Activated T-cell treated with anti-CD3 and anti-CD28 coated beads, Interleukin-2, amount 50 U/mL, for 48 hours (primary cell): ENCODE measurements around the gene STXBP5.
"Not testable (repeated sequence)": the region's sequence is repeated elsewhere in the genome, so short reads cannot be mapped to it uniquely, and the experiment has no call there.

ENCODE experiments used
- DNase-seq, 2 experiments: peaks; one replicate each; pipeline ENCODE4 v3.0.0-alpha.2; 2020

Gene STXBP5

GRCh38 chr6:147251072-147251471 is 46.9 kb downstream of the STXBP5 start:
- DNase-seq = no peak

DNA sequence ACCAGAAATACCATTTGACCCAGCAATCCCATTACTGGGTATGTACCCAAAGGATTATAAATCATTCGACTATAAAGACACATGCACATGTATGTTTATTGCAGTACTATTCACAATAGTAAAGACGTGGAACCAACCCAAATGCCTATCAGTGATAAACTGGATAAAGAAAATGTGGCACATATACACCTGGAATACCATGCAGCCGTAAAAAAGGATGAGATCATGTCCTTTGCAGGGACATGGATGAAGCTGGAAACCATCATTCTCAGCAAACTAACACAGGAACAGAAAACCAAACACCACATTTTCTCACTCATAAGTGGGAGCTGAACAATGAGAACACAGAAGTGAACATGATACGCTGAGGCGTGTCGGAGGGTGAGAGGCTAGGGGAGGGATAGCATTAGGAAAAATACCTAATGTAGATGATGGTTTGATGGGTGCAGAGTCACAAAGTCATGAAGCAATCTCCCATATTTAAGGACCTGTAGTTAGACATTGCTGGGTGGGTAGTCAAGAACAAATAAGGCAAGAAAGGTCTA is 50.8 kb downstream of the STXBP5 start:
- DNase-seq = not testable (repeated sequence)

DNA sequence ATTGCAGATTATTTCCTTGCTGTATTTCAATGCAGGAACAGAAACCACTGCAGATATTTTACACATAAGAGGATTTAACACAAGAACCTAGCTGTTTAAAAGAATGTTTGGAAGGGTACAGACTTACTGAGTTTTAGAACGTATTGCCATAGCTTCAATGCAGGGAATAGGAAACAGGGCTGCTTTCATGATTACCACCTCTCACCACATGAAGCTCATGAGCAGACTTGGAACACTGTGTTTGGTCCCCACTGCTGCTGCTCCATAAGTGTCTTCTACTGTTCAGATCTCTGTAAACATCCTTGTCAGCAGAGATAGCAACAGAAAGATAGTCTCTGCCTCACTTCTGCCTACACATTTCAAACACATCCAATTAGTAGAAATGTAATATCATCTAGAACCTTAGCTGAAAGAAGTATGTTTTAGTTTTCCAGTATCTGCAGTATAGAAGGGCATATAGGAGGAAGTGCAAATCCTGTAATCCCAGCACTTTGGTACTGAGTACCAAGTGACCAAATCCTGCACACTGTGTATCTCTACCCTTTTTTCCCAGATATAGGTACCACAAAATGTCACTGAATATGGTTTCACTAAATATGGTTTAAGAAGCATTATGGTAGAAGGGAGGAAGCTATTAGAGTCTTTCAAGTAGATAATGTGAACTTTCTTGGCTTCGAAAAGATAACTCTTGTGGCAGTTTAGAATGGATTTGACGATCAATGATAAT is 51.9 kb downstream of the STXBP5 start:
- no peak for DNase-seq

- DNase-seq = no peak
Measured at GRCh38 chr6:147257760-147258159, 53.5 kb downstream of the STXBP5 start.

DNA sequence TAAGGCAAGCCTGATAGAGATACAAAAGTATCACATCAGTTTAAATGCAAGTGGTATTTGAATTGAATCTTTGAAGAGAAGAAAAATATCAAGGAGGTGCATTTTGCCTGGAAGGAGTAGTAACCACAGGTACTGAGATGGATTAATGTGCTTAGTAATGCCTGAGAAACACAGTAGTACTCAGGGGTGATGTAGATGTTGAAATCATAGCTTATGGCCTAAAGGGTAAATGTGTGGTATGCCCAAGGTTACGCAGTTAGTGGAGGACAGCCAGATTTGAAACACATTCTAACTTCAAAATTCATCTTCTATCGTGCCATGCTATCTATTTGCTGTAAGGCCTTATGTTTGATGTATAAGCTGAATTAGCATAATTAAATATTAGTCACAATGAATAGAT is 55.9 kb downstream of the STXBP5 start:
- DNase-seq = no peak

DNA sequence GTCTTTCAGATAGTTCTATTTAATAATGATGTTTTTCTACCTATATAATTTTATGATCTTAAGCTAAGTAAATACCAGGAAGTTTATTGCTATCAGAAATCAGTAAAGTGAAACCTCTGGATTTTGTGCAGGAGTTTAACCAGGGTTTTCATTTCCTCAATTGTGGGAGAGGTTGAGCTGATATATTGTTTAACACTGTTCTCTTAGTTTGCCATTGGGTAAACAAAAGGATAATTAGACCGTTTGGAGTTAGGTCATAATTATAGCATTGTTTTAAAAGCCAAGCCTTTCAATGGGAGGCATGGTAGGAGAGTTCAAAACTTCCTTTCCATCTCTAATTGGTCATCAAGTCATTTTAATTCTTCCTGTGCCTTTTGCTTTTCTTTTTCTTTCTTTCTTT is 58.7 kb downstream of the STXBP5 start:
- DNase-seq = no peak

DNA sequence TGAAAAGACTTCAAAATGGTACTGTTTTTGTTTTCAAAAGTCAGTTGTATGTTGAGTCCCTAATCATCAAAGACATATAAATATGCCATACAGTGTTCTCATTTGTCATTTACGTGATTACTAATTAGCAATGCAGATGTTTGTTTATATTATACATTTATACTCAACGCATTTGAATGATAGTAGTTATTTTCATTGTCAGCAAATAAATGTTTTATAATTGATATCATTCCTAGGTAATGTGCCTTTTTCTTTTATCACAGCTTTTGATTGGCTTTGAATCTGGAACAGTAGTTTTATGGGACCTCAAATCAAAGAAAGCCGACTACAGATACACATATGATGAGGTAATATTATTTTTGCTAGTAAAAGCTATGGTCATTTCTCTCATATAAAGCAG is 62.6 kb downstream of the STXBP5 start:
- no peak for DNase-seq

DNA sequence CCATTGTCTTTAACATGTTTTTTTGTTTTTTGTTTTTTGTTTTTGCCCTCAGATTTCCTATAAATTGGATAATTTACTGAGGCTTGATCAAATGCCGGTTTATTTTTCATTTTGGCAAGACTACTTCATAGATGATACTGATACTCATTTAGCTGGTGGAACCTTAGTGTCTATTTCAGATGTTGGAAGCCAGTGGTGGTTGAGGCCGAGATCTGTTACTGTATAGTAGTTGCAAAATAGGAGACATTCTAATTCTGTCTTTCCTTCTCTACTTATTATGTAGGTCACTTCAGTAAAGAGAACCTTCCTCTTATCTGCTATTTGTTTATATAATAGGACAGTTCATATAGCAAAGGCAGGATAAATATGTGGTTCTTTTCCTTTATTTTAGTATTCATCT is 63.4 kb downstream of the STXBP5 start:
- DNase-seq = no peak

DNA sequence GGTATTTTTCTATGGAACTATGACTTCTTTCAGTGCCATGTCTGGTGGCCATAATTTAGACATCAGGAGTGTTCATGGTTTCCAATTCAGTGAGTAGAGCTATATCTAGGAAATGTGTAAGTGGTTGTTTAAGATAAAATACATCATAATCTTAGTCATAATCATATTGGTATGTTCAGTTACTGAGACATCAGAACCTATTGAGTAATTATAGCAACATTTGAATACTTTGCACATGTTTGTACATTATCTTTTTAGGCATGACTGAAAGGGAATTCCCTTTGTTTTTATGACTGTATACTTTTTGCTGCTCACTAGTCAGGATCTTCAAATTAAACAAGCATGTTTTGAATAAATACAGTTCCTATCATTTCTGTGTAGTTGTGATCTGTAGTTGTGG is 64.0 kb downstream of the STXBP5 start:
- DNase-seq = no peak

DNA sequence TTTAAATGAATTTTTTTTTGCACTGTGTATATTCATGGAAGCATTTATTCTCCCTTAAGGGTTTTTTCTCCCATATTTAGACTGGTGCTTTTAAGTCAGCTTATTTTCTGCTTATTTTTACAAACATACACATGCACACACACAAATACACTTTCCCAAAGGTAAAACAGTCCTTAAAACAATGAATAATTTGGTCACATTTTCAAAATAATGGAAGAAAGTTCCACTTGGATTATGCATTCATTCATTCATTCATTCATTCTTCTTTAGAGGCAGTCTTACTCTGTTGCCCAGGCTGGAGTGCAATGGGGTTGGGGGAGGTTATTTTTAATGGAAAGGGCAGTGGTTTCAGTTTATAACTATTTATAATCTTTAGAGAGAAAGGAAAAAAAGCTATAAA is 69.8 kb downstream of the STXBP5 start:
- DNase-seq = no peak

DNA sequence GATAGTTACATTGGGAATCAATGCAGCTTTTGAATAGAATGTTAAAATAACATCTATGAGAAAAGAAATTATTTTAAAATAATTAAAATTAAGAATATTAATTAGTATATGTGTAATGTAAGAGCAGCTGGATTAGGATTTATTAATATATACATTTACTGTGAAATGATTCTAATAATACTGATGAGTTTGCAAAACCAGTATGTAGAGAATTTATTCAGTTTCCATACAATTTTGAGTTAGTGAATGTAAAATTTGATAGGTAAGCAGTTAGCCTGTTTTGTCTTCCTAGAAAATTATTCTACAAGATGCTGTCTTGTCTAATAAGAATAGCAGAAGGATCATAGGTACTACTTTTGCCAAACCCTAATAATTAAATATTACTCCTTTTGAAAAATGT is 70.6 kb downstream of the STXBP5 start:
- no peak for DNase-seq

DNA sequence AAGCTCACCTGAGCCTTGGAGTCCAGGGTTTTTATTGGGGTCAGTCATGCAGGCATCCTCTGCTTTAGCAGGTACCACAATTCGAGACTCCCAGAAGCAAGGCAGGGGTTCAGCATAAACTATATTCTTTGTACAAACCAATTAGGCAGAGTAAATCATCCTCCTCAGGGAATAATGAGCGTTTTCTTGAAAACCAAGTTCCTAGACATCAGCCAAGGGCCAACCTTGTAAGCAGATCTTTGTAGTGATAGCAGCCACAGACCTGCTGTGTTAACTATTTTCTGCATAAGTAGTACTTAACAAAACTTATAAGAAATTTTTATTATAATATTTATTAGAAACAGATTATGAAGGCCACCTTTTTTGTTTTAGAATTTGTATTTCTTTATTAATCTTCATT is 74.7 kb downstream of the STXBP5 start:
- DNase-seq = no peak

GRCh38 chr6:147279427-147279826 is 75.2 kb downstream of the STXBP5 start:
- no peak for DNase-seq

- no peak for DNase-seq
Measured at GRCh38 chr6:147281895-147282565, 77.8 kb downstream of the STXBP5 start.

DNA sequence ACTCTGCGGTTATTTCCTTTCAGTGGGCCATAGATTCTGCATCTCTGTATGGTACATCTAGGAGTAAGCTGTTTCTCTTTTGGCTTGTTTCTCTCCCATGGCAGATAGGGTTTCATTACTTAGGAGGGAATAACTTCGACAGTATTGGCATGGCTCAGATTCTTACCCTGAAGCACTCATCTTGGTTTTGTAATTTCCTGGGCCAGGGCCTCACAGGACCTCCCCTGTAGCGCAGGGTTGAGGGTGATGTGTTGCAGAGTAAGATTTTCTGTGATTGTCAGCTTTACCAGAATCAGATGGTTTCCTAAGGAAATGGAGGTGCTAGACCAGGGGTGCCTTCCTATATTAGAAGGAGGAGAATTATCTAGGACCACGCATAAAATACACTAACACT is 78.3 kb downstream of the STXBP5 start:
- no peak for DNase-seq

GRCh38 chr6:147283460-147283859 is 79.2 kb downstream of the STXBP5 start:
- no peak for DNase-seq

DNA sequence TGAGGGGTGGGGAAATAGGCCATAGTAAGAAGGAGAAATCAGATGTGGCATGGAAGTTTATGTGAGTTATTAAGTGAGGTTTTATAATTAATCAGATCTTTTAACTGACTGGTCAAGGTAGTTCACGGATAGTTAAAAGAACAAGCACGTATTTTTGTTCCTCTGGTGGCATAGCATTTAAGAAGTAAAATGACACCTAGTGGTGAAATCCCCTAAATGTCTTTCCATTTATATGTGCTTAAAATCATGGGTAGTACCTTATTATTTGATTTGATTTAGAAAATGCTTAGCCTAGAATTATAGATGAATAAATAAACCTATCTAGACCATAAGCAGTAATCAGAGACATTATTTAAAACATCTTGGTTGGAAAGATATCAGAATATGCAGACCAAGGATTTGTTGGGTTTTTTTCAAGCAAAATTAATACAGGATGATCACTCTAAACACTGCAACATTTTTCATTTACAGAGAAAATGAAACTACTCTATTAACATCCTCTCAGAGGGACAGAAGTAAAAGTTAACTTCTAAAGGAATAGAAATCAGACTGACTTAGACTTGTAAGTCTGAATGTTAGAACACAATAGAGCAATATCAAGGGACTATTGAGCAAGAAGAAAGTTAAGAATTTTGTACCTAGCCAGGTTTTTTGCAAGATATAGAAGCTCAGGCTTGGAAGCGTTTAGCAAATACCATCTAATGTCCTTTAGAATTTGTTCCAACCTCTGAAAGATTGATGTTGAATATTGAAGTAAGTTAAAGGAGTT is 81.1 kb downstream of the STXBP5 start:
- no peak for DNase-seq

GRCh38 chr6:147287869-147288271 is 83.7 kb downstream of the STXBP5 start:
- no peak for DNase-seq

DNA sequence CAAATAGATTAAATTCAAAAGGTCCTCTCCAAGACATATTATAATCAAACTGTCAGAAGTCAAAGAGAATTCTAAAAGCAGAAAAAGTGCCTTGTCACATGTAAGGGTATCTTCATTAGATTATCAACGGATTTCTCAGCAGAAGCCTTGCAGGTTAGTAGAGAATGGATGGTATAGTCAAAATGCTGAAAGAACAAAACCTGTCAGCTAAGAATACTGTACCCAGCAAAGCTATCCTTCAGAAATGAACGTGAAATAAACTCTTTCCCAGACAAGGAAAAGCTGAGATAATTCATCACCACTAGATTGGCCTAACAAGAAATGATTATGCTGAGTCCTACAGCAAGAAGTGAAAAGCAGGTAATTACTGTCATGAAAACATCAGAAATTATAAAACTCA is 92.9 kb downstream of the STXBP5 start:
- DNase-seq = no peak

DNA sequence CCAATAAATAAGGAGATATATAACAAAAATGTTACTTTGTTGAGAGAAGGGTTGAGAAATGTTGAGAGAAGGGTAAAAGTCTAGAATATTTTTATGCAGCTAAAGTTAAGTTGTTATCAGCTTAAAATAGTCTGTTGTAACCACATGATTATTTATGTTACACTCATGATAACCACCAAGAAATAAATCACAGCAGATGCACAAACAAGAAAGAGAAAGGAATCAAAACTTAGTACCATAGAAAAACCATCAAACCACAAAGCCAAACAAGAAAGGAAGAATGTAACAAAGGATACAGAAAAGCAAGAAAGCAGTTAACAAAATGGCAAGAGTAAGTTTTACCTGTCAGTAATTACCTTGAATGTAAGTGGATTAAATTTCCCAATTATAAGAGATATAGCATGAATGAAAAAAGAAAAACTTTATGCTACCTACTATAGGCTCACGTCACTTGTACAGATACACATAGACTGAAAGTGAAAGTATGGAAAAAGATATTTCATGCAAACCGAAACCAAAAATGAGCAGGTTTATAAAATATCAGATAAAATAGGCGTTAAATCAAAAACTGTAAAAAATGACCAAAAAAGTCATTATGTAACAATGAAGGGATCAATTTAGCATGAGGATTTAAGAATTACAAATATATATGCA is 93.6 kb downstream of the STXBP5 start:
- no peak for DNase-seq

- DNase-seq = no peak
Measured at GRCh38 chr6:147298461-147298860, 94.2 kb downstream of the STXBP5 start.

GRCh38 chr6:147299035-147299434 is 94.8 kb downstream of the STXBP5 start:
- DNase-seq = no peak

DNA sequence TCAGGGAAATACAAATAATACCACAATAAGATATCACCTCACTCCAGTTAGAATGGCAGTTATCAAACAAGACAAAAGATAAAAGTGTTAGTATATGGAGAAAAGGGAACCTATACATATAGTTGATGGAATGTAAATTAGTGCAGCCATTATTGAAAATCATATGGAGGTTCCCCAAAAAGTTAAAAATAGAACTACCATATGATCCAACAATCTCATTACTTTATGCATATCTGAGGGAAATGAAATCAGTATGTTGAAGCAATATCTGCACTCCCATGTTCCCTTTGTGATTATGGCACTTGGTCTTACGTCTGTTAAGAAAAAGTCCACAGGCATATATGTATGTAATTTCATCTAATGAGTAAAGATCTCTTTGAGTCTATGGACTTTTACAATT is 96.9 kb downstream of the STXBP5 start:
- DNase-seq = no peak
